Measurements from ENCODE around the gene OSBPL10. TPM values are rescaled to one million over a fixed set of nuclear protein-coding genes. Genes with fewer than 3 reads are reported as not detected.

OSBPL10 gene
- total RNA-seq, 1 donor from 2014 or later, result 20.1 TPM

DNA sequence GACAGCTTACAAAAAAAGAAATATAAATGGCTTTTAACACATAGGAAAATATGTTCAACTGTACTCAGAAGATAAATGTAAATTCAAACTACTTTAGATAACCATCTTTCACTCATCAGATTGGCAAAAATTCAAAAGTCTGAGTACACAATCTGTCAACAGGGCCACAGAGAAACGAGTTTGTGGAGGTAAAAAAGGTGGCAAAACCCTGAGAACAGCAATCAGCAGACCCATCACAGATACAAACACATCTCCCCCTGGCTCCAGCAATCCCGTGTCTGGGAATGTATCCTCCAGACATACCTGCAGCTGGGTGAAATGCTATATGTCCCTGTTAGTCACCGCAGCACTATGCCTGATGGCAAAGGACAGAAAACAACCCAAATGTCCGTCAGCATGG lies 149.5 kb downstream of the OSBPL10 start:
- no peak overlapping the region for H3K4me3 ChIP-seq (ENCODE audit: low read depth, low read length)
- no peak for DNase-seq (ENCODE audit: low read depth)
- H3K36me3 ChIP-seq (ENCODE audit: control insufficient read depth, insufficient read depth, low read length), result no peaks in the 10 kb centered on the region
- H3K27me3 ChIP-seq (ENCODE audit: control insufficient read depth, insufficient read depth, low read length), result no peaks in the 10 kb centered on the region
- TF ChIP-seq, protein P1, sequence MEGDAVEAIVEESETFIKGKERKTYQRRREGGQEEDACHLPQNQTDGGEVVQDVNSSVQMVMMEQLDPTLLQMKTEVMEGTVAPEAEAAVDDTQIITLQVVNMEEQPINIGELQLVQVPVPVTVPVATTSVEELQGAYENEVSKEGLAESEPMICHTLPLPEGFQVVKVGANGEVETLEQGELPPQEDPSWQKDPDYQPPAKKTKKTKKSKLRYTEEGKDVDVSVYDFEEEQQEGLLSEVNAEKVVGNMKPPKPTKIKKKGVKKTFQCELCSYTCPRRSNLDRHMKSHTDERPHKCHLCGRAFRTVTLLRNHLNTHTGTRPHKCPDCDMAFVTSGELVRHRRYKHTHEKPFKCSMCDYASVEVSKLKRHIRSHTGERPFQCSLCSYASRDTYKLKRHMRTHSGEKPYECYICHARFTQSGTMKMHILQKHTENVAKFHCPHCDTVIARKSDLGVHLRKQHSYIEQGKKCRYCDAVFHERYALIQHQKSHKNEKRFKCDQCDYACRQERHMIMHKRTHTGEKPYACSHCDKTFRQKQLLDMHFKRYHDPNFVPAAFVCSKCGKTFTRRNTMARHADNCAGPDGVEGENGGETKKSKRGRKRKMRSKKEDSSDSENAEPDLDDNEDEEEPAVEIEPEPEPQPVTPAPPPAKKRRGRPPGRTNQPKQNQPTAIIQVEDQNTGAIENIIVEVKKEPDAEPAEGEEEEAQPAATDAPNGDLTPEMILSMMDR (IDR thresholded peaks at IDR 0.05; ENCODE audit: insufficient read depth, low read length, poor library complexity, severe bottlenecking), result no peak

DNA sequence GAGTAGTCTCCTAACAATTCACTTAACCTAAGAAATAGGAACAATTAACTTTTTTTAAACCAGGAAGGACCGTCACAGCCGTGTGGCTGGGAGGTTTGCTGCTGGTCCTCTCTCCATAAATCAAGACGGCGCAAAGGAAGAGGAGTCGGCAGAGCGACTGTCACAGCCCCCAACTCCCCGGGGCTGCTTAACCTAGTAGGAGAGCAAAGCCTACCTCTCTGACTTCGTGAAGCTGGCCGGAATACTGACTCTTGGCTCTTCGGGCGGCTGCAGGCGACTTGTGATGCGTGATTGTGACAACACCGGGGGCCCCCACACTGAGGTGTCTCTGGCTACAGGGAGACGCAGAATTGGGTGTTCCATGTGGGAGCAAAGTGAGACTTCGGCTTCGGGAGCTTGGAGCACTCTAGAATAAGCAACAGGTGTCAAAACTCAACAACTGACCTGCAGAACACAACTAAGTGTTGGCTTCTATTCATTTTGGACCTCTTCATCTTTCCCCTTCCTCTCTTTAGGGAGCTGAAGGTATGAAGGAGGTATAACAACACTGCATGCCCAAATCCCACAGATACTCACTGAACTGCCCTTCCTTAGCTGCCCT lies 151.1 kb downstream of the OSBPL10 start:
- no peaks in the 10 kb centered on the region for H3K36me3 ChIP-seq (ENCODE audit: control insufficient read depth, insufficient read depth, low read length)
- DNase-seq (ENCODE audit: low read depth), result no peak
- no peaks in the 10 kb centered on the region for H3K27me3 ChIP-seq (ENCODE audit: control insufficient read depth, insufficient read depth, low read length)
- TF ChIP-seq, protein P1 (IDR thresholded peaks at IDR 0.05; ENCODE audit: insufficient read depth, low read length, poor library complexity, severe bottlenecking), result no peak
- no peak overlapping the region for H3K4me3 ChIP-seq (ENCODE audit: low read depth, low read length)

DNA sequence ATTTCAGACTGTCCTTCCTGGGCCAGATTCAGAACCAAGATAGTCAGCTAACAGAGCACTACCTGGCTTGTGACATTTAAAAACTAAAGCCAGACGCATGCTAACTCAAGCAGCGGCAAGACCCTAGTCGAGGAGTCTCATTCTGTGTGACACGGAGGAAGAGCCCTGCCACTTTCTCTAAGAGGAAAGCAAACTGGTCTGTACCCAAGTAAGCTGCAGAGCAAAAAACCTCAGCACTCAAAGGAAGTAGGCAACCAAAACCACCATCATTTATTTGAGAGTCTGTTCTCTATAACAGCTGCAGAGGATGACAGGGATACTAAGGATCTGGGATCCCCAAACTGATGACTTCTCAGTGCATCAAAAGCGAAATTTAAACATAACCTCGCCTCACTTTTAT lies 152.1 kb downstream of the OSBPL10 start:
- Histone ChIP-seq H3K4me3 (ENCODE audit: low read depth, low read length) (no peak overlapping the region), H3K27me3 (ENCODE audit: control insufficient read depth, insufficient read depth, low read length) (no peaks in the 10 kb centered on the region), H3K36me3 (ENCODE audit: control insufficient read depth, insufficient read depth, low read length) (no peaks in the 10 kb centered on the region)
- DNase-seq (ENCODE audit: low read depth), result no peak
- TF ChIP-seq, protein P1 (IDR thresholded peaks at IDR 0.05; ENCODE audit: insufficient read depth, low read length, poor library complexity, severe bottlenecking), result no peak

DNA sequence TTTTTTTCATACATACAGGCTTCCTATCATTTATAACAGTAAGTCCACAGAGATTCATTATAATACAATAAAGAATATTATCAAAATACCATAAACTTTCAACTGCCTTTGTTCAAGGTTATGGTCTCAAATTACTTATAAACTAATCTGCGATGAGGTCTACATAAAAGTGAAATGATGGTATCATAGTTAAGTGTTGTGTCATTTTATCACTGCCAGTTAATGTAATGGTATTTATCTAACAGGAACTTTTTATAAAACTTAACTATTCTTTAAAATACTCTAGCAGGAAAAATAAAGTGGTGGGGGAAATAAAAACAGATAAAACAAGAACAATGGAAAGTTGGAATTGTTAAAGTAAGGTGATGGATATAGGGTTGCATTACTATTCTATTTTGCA lies 153.1 kb downstream of the OSBPL10 start:
- DNase-seq (ENCODE audit: low read depth), result no peak
- H3K36me3 ChIP-seq (ENCODE audit: control insufficient read depth, insufficient read depth, low read length), result no peaks in the 10 kb centered on the region
- H3K27me3 ChIP-seq (ENCODE audit: control insufficient read depth, insufficient read depth, low read length), result no peaks in the 10 kb centered on the region
- H3K4me3 ChIP-seq (ENCODE audit: low read depth, low read length), result no peak overlapping the region
- TF ChIP-seq, protein P1 (IDR thresholded peaks at IDR 0.05; ENCODE audit: insufficient read depth, low read length, poor library complexity, severe bottlenecking), result no peak

DNA sequence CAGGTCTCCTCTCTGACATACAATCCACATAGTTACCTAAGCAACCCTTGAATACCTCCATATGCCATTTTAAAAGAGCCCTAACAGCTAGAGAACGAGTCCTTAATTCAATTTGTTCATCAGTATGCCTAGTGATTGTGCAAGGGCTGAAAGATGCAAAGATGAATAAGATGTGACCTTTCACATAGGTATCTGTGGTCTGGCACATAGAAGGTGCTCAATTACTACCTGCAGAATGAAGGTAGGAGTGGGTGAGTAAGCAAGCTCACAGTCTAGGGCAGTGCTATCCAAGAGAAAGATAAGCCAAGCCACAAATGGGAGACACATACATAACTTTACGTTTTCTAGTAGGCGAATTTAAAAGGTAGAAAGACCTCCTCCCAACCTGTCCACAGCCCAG lies 157.9 kb downstream of the OSBPL10 start:
- Histone ChIP-seq H3K27me3 (ENCODE audit: control insufficient read depth, insufficient read depth, low read length) (no peaks in the 10 kb centered on the region), H3K36me3 (ENCODE audit: control insufficient read depth, insufficient read depth, low read length) (no peaks in the 10 kb centered on the region), H3K4me3 (ENCODE audit: low read depth, low read length) (no peak overlapping the region)
- TF ChIP-seq, protein P1 (IDR thresholded peaks at IDR 0.05; ENCODE audit: insufficient read depth, low read length, poor library complexity, severe bottlenecking), result no peak
- no peak for DNase-seq (ENCODE audit: low read depth)

DNA sequence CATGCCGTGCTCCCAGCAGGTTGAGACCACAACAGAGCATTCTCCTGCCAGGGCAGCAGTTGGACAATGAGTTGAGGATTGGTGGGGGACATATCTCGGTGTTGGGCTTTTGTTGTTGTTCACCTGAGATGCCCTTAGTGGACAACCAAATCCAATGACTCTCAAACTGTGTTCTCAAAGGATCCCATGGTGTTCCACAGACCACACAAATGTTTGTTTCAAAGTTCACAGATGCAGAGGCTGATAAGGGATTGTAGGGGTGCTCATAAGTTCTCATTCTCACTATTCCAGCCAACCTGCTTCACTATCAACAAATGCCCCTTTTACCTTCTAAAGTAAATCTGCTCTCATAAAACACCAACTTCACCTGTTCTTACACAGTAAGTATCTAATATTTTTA lies 159.9 kb downstream of the OSBPL10 start:
- Histone ChIP-seq H3K4me3 (ENCODE audit: low read depth, low read length) (no peak overlapping the region), H3K27me3 (ENCODE audit: control insufficient read depth, insufficient read depth, low read length) (no peaks in the 10 kb centered on the region), H3K36me3 (ENCODE audit: control insufficient read depth, insufficient read depth, low read length) (no peaks in the 10 kb centered on the region)
- no peak for DNase-seq (ENCODE audit: low read depth)
- TF ChIP-seq, protein P1 (IDR thresholded peaks at IDR 0.05; ENCODE audit: insufficient read depth, low read length, poor library complexity, severe bottlenecking), result no peak

Measured in kidney epithelial cell (primary cell).